ENCODE results near the gene SPDYC.

SPDYC gene

DNA sequence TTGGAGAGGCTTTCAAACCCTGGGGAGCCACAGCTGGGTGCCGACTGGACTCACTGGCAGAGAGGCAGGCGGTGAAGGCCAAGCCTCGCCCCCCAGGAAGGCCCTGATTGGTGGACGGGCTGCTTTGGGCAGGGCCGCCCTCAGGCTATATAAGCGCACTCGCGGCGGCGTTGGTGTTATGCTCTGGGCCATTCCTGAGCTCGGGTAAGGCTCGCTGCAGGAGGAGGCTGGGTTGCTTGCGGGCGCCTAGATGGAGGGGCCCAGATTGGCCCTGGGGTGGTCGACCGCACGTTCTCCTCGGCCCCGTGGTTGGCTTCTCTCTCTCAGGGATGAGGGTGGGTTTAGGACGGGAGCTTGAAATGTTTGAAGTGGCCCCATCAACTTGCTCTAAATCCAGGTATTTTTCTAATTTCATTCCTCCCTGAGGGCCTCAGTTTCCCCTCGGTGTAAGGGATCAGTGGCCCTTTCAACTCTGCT is at the start of gene SPDYC:
Gene SPDYC (plus strand): TSS at position 176 of the 477 bp plus-strand sequence. CDS start 1,125 bp downstream, outside the sequence.
- DNase-seq = no peak

GRCh38 chr11:65120831-65121230 is 49.2 kb upstream of the SPDYC start:
- no peak for DNase-seq

DNA sequence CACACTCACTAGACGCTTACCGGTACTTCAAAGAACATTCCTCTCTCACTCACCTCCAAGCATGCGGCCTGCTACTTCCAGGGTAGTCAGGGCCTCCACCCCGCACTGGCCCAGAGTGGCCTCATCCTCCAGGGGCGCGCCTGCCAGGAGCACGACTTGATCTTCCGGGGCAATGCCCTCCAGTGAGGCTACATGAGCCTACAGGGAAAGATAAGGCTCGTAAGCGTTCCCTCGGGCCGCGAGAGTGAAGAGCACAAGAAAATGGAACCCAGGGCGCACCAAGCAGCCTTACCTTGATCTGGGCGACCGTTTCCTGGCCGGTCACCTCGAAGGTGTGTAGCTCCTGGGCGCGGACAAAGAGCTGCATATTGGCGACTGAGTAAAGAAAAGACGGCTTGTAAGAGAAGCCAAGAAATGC is 48.6 kb upstream of the SPDYC start:
- DNase-seq = no peak

DNA sequence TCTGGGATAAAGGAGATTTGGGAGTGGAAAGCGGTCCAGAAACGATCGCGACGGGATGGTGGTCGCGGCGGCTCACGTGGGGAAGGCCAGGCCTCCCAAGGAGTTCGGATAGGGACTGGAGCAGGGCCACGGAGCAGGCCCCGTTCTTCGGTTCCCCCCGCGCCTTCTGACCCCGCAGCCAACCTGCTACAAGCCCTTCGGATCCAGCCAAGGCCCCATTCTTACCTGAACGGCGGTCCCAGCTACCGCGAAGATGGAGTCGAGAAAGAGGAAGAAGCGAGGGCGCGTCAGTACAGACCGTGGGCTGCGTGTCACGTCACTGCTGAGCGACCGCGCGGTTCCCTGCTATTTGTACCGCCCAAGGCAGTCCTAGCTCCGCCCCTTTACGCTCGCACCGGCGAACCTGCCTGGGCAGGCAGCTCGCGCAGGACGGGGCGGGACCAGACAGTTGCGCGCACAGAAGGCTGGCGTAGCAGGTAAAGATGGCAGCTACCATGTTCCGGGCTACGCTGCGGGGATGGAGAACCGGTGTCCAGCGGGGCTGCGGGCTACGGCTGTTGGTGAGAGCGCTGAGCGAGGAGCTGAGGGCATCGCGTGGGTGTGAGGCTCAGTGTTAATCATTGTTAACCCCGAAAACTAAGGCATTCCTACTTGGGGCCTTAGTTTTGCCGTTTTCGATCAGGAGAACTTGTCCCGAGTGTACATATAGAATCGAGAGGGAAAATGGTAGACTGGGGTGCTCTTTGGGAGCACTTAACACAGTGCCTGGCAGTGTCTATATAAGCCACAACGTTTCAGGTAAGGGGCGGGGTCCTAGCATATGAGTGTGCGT is 48.0 kb upstream of the SPDYC start, which contains the start of the genes FAU and MRPL49:
Gene FAU (minus strand): TSS at position 270 of the 832 bp plus-strand sequence. CDS start 321 bp downstream, outside the sequence.
Gene MRPL49 (plus strand): TSS at position 457 of the 832 bp plus-strand sequence. CDS start 26 bp downstream, at position 483.
- peak; percentile 100 for DNase-seq

- DNase-seq = no peak
These were observed 45.4 kb upstream of the SPDYC start for GRCh38 chr11:65124480-65125196.

- DNase-seq = no peak
These were observed 44.6 kb upstream of the SPDYC start for GRCh38 chr11:65125197-65126056.

- no peak for DNase-seq
These were observed 43.3 kb upstream of the SPDYC start for GRCh38 chr11:65126624-65127274.

DNA sequence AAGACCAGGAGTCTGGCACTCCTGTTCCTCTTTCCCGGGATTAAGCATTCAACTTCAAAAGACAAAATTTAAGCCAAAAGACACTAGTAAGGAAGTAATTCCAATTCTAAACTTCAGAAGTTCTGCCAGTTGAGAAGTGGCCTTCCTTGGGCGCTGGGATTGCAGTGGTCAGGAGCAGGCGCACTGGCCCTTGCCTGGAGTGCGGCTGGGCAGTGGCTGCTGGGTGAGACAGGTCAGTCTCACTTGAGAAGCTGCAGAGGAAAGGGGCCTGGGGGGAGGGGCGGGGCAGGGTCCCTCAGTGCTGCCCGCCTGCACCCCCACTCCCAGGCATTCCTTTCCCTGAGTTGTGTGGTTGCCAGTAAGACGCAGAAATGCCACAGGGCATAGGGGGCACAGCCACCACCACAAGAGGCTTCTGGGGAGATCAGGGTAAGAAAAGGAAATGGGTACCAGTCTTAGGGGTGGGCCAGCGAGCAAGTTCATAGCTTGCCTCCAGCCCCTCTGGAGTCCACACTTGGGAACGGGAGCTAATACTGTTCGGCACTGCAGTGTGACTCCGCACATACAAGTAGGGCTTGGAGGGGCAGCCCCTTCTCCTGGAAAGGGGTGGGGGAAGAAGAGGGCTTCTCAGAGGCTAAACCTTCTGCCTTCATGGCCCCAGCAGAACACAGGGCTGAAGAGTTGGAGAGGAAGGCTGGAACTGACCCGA is 42.4 kb upstream of the SPDYC start:
- no peak for DNase-seq

GRCh38 chr11:65128182-65129145 is 41.6 kb upstream of the SPDYC start:
- no peak for DNase-seq

DNA sequence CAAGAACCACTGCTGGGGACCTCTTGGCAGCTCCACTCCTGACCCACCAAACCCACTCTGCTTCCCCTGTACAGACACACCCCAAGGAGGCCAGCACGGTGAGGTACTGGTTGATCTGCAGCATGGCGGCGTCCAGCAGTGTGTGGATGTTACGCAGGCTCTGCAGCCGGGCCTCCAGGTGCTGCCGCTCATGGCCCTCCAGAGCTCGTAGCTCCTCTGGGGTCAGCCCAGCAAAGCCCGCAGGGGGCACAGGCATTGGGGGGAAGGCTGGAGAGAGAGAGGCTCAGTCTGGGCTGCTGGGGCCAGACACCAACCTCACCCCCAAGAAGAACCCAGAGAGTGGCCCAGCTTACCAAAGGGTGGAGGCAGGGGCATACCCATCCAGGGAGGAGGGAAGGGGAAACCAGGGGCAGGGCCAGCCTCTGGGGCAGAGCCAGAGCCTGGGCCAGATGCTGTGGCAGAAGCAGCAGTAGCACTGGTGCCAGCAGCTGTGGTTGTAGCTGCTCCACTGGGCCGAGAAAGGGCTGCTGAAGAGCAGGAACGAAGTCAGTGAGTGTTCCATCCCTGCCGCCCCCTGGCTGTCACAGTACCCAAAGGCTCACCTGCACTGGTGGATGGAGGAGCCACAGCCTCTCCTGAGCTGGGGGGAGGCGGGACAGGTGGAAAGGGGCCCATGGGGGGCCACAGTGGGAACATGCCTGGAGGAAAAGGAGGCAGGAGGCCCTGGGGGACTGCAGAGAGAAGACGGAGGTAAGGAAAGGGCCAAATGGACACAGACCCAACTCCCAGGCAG is 40.2 kb upstream of the SPDYC start:
- DNase-seq = no peak

DNA sequence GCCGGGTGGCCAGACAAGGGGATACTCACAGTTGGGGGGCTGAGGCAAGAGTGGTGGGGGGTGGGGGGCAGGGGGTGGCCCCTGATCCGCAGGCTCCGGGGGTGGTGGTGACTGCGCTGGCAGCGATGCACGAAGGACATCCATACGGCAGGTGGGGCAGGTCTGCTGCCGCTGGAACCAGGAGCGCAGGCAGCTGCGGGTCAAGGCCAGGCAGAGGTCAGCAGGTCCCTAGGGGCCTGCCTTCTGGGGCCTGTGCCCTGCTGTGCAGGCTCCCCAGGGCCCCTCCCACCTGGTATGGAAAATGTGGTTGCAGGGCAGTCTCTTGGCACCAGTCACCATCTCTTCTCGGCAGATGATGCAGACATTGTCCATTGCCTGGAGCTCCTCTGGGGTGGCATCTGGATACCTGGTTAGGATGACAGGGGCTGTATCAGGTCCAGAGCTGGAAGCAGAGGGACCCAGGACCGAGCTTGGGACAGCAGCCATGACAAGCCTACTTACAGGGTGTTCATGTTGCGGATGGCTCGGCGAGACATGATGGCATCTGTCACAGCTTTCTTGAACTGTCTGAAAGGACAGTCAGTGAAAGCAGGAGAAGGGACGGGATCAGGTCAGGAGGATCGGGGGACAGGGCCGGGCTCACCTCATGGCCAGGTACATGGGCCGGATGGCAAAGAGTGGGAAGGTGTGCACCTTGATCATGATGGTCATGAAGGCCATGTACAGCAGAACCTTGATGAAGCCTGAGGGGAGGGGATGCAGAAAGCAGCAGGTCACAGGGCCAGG is 39.2 kb upstream of the SPDYC start:
- no peak for DNase-seq

GRCh38 chr11:65131417-65131776 is 38.6 kb upstream of the SPDYC start:
- DNase-seq = no peak

DNA sequence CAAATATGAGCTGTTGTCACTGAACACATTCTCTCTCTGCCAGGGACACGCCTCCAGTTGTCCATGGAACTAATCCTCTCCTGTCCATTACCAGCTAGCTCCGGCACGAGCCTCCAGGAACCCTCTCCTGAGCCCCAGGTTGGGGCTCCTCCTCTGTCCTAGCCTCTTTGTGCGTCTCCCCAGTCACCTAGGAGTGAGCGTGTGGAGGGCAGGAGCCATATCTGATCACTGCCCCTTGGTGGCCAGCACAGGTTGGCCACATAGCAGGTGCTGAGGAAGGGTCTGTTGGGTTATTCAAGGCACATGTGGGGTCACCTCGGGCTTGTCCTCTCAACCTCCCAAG is 38.2 kb upstream of the SPDYC start:
- DNase-seq = no peak

GRCh38 chr11:65132238-65132987 is 37.6 kb upstream of the SPDYC start:
- DNase-seq = no peak

DNA sequence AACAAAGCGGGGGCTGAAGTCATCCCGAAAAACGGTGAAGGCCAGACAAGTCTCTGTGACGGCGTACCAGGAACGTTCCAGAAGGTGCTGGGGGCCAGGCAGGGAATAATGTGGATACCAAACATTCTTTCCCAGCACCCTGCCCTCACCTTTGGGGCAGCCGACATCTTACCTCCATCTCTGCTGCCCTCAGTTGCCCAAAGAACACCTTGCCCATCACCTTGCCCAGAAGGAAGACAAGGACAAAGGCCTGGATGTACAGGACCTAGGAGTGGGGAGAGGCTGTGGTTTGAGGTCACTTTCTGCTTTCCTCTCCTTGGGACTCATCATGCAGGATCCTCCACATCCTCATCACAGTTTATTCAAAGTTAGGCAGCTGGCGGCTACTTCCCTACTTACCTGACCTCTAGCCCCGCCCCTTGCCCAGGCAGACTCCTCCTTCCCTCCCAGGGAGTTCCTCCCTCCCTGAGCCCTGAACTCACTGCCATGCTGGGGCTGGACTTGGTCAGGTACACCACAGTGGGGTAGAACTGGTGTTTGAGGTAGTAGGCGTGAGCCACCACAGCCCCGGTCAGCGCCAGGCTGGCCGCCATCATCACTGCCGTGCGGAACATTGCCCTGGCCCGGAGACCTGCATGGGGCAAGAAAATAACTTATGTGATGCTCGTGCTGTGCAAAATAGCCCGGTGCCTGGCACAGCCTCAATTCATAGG is 36.9 kb upstream of the SPDYC start:
- DNase-seq = peak; percentile 67

- no peak for DNase-seq
These were observed 36.3 kb upstream of the SPDYC start for GRCh38 chr11:65133724-65134123.

GRCh38 chr11:65134240-65134951 is 35.6 kb upstream of the SPDYC start, which contains the start of gene SYVN1:
SYVN1 (minus strand) TSS chr11:65134519; CDS start chr11:65133601, 918 bp downstream.
- DNase-seq = peak; percentile 92

Data from CD4-positive, alpha-beta T cell treated with Interleukin-6 for 4 hours (primary cell).